Prostate gland (tissue), 2 donors: Measurements from ENCODE around the gene CANT1. TPM values are rescaled to one million over a fixed set of nuclear protein-coding genes. Genes with fewer than 3 reads are reported as not detected.

Experiments
- DNase-seq: peaks from one replicate; pipeline ENCODE4 v3.0.0-alpha.2; 2019; ENCODE audit warnings: low spot score
- H3K27ac ChIP-seq, 2 donors: fragments of 200-600 bp; sonication (generic); 2 replicates each; pipeline ENCODE4 v1.5.1; 2017 to 2019
- H3K27me3 ChIP-seq: fragments of 200-600 bp; sonication (generic); replicated peaks from 2 replicates; pipeline ENCODE4 v1.5.1; 2019; ENCODE audit not compliant: insufficient read depth
- H3K36me3 ChIP-seq, 2 donors: fragments of 200-600 bp; sonication (generic); 1 replicate in 1 of 2; 2 replicates in 1 of 2; pipeline versions ENCODE4 v1.5.1 to v1.8.1; 2017 to 2019
- H3K4me1 ChIP-seq: fragments of 200-600 bp; sonication (generic); replicated peaks from 2 replicates; pipeline ENCODE4 v1.5.1; 2019
- H3K4me3 ChIP-seq, 2 donors: fragments of 200-600 bp; sonication (generic); 2 replicates each; pipeline ENCODE4 v1.5.1; 2017 to 2019
- H3K9me3 ChIP-seq: fragments of 200-600 bp; sonication (generic); 2 replicates; pipeline ENCODE4 v1.5.1; 2017
- POLR2A ChIP-seq: fragments of 450-650 bp; IDR thresholded peaks from one replicate; pipeline ENCODE4 v1.6.1; 2016; ENCODE audit warnings: antibody characterized with exemption, mild to moderate bottlenecking
- POLR2AphosphoS5 ChIP-seq: sonication (generic); formaldehyde crosslinking; IDR thresholded peaks from one replicate; pipeline ENCODE4 v1.6.1; 2017; ENCODE audit warnings: antibody characterized with exemption
- WGBS: methylation state at CpG from one replicate; pipeline ENCODE4 v1.1.5; 2018; 5-methylcytosine and 5-hydroxymethylcytosine counted together
- intact Hi-C: fragments of 100-400 bp; cut with DNase I; formaldehyde crosslinking; loops from one replicate; pipeline ENCODE4 v1.14.2; 2022
- total RNA-seq, 2 donors: library from RNA; depleted of rRNA; stranded (reverse); fragments of >200 nt; gene quantifications; one replicate each; pipeline ENCODE4 v1.1.0, GENCODE V29; 2016
- TF ChIP-seq, protein P1 (sequence below), 4 experiments: fragments of 200-600 bp in 2 of 4; fragments of 450-650 bp in 2 of 4; sonication (generic) in 2 of 4; IDR thresholded peaks; 1 replicate in 3 of 4; 2 replicates in 1 of 4; pipeline ENCODE4 v1.5.1; 2016 to 2019; ENCODE audit warnings: antibody characterized with exemption in 4 of 4, mild to moderate bottlenecking in 2 of 4, moderate library complexity in 2 of 4

Gene CANT1
- 100 to 1,000 TPM in 1 of 2 donors, 10 to 100 TPM in 1; 89.7 to 201 TPM for total RNA-seq

DNA sequence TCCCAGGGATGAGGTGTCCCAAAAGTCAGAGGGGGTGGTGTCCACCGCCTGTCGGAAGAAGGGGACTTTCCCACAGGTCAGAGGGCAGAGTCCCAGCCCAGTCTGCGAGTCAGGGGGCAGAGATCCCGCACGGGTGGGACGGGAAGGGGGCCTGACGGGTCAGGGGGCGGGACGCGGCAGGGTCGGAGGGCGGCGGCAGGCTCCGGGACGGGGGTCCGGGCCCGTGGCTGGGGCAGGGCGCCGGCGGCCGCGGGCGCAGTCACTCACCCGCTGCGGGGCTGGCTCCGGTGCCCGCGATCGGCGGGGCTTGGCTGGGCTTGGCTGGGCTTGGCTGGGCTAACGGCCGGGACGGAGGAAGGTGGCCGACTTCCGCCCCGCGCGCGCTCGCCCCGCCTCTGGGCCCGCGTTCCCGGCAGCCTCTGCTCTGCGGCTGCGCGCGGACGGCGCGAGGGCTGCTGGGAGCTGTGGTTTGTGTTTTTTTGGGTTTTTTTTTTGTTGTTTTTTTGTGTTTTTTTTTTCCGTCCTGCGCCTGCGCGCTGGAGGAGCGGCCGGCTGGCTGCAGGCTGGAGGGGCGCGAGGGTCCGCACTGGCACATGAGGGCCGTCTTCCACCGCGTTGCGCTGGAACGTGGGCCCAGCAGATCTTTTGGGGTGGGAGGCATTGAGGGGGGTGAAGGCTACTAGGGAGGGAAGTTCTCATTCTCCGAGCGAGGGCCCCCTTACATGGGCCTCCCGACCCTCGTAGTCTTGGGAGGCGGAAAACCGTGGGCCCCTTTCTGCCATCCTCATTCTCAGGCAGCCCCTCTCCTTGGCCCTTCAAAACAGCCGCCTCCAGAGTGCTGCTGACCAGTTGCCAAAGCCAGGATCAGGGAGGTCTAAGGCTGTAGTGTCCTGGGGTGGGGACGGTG lies at the start of gene CANT1:
Gene CANT1, minus strand, starts transcription at position 368 of the 907 bp plus-strand sequence. CDS start 12,142 bp downstream, outside the sequence.
- H3K27me3 ChIP-seq, result no peaks in the 10 kb centered on the region
- no peaks in the 10 kb centered on the region for H3K36me3 ChIP-seq
- peak; percentile 71 for DNase-seq
- no peaks in the 10 kb centered on the region for H3K9me3 ChIP-seq
- peak within 1 kb of the TSS; percentile 93 to 100 for H3K4me3 ChIP-seq
- WGBS, result under 1% methylated on average over 55 of the region's 73 CpGs
- H3K27ac ChIP-seq, result peak within 1 kb of the TSS; percentile 89 to 94
- peaks cover 16% of the 10 kb centered on the region for H3K4me1 ChIP-seq
- TF ChIP-seq POLR2AphosphoS5, result peak; percentile 92
- peak; percentile 73 for TF ChIP-seq POLR2A
- TF ChIP-seq, protein P1, sequence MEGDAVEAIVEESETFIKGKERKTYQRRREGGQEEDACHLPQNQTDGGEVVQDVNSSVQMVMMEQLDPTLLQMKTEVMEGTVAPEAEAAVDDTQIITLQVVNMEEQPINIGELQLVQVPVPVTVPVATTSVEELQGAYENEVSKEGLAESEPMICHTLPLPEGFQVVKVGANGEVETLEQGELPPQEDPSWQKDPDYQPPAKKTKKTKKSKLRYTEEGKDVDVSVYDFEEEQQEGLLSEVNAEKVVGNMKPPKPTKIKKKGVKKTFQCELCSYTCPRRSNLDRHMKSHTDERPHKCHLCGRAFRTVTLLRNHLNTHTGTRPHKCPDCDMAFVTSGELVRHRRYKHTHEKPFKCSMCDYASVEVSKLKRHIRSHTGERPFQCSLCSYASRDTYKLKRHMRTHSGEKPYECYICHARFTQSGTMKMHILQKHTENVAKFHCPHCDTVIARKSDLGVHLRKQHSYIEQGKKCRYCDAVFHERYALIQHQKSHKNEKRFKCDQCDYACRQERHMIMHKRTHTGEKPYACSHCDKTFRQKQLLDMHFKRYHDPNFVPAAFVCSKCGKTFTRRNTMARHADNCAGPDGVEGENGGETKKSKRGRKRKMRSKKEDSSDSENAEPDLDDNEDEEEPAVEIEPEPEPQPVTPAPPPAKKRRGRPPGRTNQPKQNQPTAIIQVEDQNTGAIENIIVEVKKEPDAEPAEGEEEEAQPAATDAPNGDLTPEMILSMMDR (IDR thresholded peaks at IDR 0.05), result no peak
- intact Hi-C loops, result no loop called here

DNA sequence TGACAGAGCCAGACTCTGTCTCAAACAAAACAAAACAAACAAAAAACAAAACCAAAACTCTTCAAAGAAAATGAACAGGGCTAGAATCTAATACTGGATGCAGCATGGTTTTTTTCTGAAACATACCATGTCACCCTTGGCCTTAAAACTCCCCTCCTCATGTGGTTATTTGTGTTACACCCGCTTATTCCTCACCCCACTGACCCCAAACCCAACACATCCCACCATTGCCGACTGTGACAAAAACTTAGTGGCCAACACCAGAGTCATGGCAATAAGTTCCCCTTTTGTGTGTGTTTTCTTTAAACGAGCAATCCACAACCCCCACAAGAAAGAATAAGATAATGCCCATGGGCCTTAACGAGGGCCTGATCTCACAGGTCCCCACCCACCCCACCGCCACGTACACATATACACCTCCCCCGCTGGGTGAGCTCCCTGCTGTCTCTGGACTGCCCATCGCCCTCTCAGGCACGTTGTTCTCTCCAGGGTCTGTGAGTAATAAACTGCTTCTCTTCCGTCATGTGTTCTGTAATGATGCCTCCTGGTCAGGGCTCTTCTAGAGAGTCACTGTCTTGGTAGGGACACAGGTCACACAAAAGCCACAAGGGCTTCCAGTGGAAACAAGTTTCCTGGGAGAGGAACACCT lies 48.3 kb upstream of the CANT1 start:
- Histone ChIP-seq H3K4me3 (no peak overlapping the region), H3K36me3 (no peaks in the 10 kb centered on the region), H3K27me3 (no peaks in the 10 kb centered on the region), H3K27ac (no peak overlapping the region), H3K9me3 (no peaks in the 10 kb centered on the region), H3K4me1 (no peaks in the 10 kb centered on the region)
- TF ChIP-seq, protein P1 (IDR thresholded peaks at IDR 0.05), result no peak
- no peak for TF ChIP-seq POLR2A
- no peak for TF ChIP-seq POLR2AphosphoS5
- no peak for DNase-seq
- WGBS, result 88% methylated on average over 10 of the region's 10 CpGs
- intact Hi-C loops, result no loop called here

DNA sequence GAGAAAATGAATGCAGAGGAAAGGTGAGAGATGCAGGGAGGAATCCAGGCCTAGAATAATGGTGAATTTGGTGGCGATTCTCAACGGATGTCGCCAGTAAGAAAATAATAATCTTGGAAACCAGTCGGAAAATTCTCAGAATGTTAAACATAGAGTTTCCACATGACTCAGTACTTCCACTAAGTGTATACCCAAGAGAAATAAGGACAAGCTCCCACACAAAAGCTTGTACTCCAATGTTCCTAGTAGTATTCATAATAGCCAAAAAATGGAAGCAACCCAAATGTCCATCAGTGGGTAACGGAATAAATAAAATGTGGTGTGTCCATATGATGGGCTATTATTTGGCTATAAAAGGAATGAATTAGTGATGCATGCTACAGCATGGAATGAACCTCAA lies 45.6 kb upstream of the CANT1 start:
- no peak for DNase-seq
- Histone ChIP-seq H3K36me3 (no peaks in the 10 kb centered on the region), H3K9me3 (no peaks in the 10 kb centered on the region), H3K4me1 (no peaks in the 10 kb centered on the region), H3K27ac (no peak overlapping the region), H3K4me3 (no peak overlapping the region), H3K27me3 (no peaks in the 10 kb centered on the region)
- intact Hi-C loops, result no loop called here
- TF ChIP-seq, protein P1 (IDR thresholded peaks at IDR 0.05), result no peak
- TF ChIP-seq POLR2AphosphoS5, result no peak
- TF ChIP-seq POLR2A, result no peak
- WGBS, result 87% methylated on average over 5 of the region's 5 CpGs

DNA sequence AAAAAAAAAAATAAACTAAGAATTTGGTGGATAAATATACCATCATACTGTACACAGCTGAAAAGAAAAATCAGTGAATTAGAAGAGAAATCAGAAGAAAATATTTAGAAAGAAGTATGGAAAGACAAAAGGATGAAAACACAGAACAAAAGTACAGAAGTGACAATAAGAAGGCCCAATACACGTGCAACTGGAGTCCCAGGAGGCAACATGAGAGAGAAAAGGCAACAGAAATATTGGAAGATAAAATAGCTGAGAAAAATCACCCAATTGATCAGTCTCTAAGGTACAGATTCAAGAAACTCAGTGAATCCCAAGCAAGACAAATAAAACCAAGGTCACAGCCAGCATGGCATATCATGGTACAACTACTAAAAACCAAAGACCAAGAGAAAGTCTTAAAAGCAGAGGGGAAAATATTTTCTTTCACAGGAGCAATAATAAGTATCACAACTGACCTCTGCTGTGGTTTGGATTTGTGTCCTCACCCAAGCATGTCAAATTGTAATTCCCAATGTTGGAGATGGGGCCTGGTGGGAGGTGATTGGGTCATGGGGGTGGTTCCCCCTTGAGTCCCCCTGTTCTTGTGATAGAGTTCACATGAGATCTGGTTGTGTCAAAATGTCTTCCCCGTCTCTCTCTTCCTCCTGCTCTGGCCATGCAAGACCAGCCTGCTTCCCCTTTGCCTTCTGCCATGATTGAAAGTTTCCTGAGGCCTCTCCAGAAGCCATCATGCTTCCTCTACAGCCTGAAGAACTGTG lies 44.8 kb upstream of the CANT1 start:
- no peak overlapping the region for H3K27ac ChIP-seq
- TF ChIP-seq POLR2AphosphoS5 (no peak), POLR2A (no peak)
- TF ChIP-seq, protein P1 (IDR thresholded peaks at IDR 0.05), result no peak
- no peaks in the 10 kb centered on the region for H3K36me3 ChIP-seq

More for the DNA sequence above, 44.8 kb upstream of the CANT1 start:
- intact Hi-C loops, result no loop called here
- no peak for DNase-seq
- no peaks in the 10 kb centered on the region for H3K4me1 ChIP-seq
- 87% methylated on average over 2 of the region's 2 CpGs for WGBS
- H3K9me3 ChIP-seq, result no peaks in the 10 kb centered on the region
- no peaks in the 10 kb centered on the region for H3K27me3 ChIP-seq
- no peak overlapping the region for H3K4me3 ChIP-seq
